Mucosa of descending colon (tissue), 3 donors: ENCODE measurements around the gene CHRNA3. TPM values are rescaled to one million over a fixed set of nuclear protein-coding genes. Genes with fewer than 3 reads are reported as not detected.

Experiments
- ATAC-seq: fragments of 200-7000 bp; cut with Tn5 transposase; one replicate; pipeline ENCODE4 v1.9.1; 2020; ENCODE audit warnings: mild to moderate bottlenecking, moderate library complexity
- DNase-seq, 3 donors: peaks; one replicate each; pipeline ENCODE4 v3.0.0-alpha.2; 2020
- H3K36me3 ChIP-seq: fragments of 200-600 bp; one replicate; pipeline ENCODE4 v1.8.0; 2021; ENCODE audit warnings: low read depth, mild to moderate bottlenecking
- H3K4me1 ChIP-seq: fragments of 200-600 bp; one replicate; pipeline ENCODE4 v1.8.0; 2021; ENCODE audit warnings: low read depth, mild to moderate bottlenecking
- H3K4me3 ChIP-seq: fragments of 200-600 bp; one replicate; pipeline ENCODE4 v1.8.0; 2021; ENCODE audit warnings: mild to moderate bottlenecking
- H3K9me3 ChIP-seq: fragments of 200-600 bp; one replicate; pipeline ENCODE4 v1.8.0; 2021; ENCODE audit warnings: mild to moderate bottlenecking
- intact Hi-C, 2 donors: fragments of 100-400 bp; cut with DNase I in 1 of 2; cut with micrococcal nuclease in 1 of 2; formaldehyde crosslinking; loops; one replicate each; pipeline versions ENCODE4 v1.11.0 to v1.11.1; 2022; cut with DNase I, micrococcal nuclease
- total RNA-seq, 3 donors: library from RNA; stranded (reverse); fragmentation: NEBNext Ultra II Directional in 2 of 3; extraction: Animal tissue kit (Norgen Biotek cat#: 25700) in 2 of 3; gene quantifications; one replicate each; pipeline versions ENCODE4 v1.2.1 to v1.2.4, GENCODE V29; 2021 to 2023
- TF ChIP-seq, protein P1 (sequence below): fragments of 200-600 bp; IDR thresholded peaks from one replicate; pipeline ENCODE4 v1.8.0; 2022; ENCODE audit warnings: antibody characterized with exemption, mild to moderate bottlenecking
- donor health status: DM: no; HTN: no; CAD: no; lungs with moderate emphysema.
- donor health status: DM: no; HTN: no; CAD: no.
- donor health status: DM: no; HTN: yes; CAD: no.

CHRNA3 gene
- total RNA-seq, 3 donors from 2014 or later, result 1.9 to 13.9 (median 4.8) TPM

DNA sequence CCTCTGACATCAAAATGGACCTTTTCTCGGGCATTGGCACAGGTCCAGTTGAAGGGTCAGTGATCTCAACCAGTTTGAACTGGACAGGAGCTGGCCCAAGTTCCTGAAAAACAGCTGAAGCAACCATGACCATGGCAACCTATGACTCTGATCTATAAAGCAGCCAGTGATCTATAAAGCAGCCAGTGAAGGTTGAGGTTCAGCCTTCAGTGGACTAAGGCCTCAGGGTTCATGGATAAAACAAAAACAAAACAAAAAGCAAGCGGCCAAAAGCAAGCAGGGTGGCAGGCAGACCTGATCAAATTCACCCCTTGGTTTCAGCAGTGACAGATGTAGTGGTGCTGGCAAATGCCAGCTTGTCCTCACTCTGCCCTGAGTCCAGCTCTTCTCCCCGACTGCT lies 30.2 kb upstream of the CHRNA3 start:
- TF ChIP-seq, protein P1, sequence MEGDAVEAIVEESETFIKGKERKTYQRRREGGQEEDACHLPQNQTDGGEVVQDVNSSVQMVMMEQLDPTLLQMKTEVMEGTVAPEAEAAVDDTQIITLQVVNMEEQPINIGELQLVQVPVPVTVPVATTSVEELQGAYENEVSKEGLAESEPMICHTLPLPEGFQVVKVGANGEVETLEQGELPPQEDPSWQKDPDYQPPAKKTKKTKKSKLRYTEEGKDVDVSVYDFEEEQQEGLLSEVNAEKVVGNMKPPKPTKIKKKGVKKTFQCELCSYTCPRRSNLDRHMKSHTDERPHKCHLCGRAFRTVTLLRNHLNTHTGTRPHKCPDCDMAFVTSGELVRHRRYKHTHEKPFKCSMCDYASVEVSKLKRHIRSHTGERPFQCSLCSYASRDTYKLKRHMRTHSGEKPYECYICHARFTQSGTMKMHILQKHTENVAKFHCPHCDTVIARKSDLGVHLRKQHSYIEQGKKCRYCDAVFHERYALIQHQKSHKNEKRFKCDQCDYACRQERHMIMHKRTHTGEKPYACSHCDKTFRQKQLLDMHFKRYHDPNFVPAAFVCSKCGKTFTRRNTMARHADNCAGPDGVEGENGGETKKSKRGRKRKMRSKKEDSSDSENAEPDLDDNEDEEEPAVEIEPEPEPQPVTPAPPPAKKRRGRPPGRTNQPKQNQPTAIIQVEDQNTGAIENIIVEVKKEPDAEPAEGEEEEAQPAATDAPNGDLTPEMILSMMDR, result no peak
- DNase-seq (no peak), ATAC-seq (no peak)
- H3K9me3 ChIP-seq, result no peaks in the 10 kb centered on the region
- intact Hi-C loops, result no loop called here
- no peak overlapping the region for H3K4me3 ChIP-seq
- H3K36me3 ChIP-seq, result no peaks in the 10 kb centered on the region
- no peaks in the 10 kb centered on the region for H3K4me1 ChIP-seq

DNA sequence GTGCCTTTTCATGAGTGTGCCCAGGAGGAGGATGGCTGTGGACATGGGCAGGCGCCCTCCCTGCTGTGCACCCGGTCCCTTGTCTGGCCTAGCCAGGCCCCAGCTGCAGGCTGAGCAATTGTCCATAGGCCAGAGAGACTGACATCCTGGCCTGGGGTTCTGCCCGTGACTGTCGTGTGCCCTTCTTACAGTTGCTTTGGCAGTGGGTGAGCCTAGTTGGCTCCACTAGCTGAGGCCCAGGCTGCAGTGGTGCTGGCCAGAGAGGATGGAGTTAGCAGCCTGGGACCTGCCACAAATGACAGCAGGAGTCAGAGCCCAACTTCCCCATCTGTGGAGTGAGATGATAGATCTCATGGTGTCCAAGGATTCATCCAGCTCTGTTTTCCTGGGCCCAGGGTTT lies 29.2 kb upstream of the CHRNA3 start:
- no peaks in the 10 kb centered on the region for H3K4me1 ChIP-seq
- no peak for ATAC-seq
- DNase-seq, result no peak
- H3K9me3 ChIP-seq, result no peaks in the 10 kb centered on the region
- intact Hi-C loops, result no loop called here
- no peak overlapping the region for H3K4me3 ChIP-seq
- TF ChIP-seq, protein P1, result no peak
- no peaks in the 10 kb centered on the region for H3K36me3 ChIP-seq

DNA sequence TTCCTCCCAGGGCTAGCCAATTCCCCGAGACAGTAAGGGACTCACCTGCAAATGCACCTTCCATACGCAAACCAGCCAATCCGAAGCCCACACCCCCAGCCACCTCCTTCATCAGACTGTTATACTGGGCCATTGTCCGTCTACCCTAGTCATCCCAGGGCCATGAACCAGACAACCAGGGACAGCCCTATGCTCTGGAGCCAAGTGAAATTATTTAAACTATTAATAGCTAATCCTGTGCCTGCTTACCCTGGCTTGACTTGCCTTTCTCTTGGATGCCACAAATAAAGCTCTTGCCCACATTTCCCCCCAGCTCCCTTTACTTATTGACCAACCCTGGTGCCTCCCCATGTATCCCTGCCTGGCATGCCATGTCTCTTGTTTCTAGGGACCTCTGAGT lies 24.2 kb upstream of the CHRNA3 start:
- intact Hi-C loops, result loop anchor here in 1 of 2 donors (2.0 kb wide), 1 partner anchor 52 kb away; no protein-coding TSS in a partner anchor
- Histone ChIP-seq H3K36me3 (no peaks in the 10 kb centered on the region), H3K9me3 (no peaks in the 10 kb centered on the region), H3K4me3 (no peak overlapping the region), H3K4me1 (peaks cover 5% of the 10 kb centered on the region)
- DNase-seq, result no peak
- TF ChIP-seq, protein P1, result no peak
- no peak for ATAC-seq

DNA sequence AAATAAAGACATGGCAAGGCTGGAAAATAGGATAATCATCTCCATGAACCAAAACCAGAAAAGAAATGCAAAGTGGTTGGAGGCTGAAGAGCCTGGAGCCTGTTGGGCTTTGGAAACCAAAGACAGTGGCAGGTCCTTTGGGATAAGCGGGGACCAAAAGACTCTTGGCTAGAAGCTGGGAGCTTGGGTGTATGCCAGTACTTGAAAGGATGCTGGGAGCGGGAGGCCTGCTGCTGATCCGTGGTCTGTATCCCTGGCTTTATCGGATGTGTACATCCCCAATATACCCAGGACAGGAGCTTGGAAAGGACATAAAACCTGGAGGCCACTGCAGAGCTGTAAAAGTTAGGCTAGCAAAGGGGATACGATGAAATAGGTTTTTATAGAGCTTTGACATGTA lies 21.5 kb upstream of the CHRNA3 start:
- TF ChIP-seq, protein P1, result no peak
- Histone ChIP-seq H3K4me1 (peaks cover 5% of the 10 kb centered on the region), H3K9me3 (no peaks in the 10 kb centered on the region), H3K4me3 (no peak overlapping the region), H3K36me3 (no peaks in the 10 kb centered on the region)
- DNase-seq (no peak), ATAC-seq (no peak)
- intact Hi-C loops, result no loop called here

DNA sequence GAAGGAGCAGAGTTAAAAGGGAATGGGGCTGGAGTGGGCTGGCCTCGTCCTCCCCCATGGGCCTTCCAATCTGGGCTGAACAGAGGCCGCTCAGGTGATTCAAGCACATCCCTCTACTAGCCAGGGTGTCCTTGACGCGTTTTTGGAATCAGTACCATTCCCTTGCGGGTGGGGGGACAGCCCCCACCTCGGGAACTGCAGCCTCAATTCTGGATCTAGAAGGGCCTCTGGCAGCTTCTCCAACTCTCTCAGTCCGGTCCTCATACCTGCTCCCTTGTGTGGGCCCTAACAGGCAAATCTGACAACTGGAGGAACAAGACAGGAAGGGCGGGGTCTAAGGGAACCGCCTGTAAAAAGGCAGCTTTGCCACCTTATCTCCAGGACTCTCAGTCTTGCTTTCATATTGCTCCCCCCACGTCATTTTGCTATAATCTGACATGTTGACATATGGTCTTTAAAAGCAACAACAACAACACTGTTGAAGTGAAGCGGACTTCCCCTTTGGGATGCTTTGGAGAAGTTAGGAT lies 21.0 kb upstream of the CHRNA3 start:
- Histone ChIP-seq H3K4me1 (peaks cover 5% of the 10 kb centered on the region), H3K36me3 (no peaks in the 10 kb centered on the region), H3K9me3 (no peaks in the 10 kb centered on the region), H3K4me3 (no peak overlapping the region)
- ATAC-seq (peak; percentile 24), DNase-seq (no peak)
- intact Hi-C loops, result no loop called here
- TF ChIP-seq, protein P1, result no peak
